C4-2B (cell line): ENCODE measurements around the gene FNDC1.

Experiments
- H3K27ac ChIP-seq: fragments of 450-650 bp; 2 replicates; pipeline ENCODE4 v1.5.1; 2017
- CTCF ChIP-seq: fragments of 450-650 bp; conservative IDR thresholded peaks from 2 replicates; pipeline ENCODE4 v1.5.1; 2017; ENCODE audit warnings: mild to moderate bottlenecking
- ZFX ChIP-seq: fragments of 450-650 bp; IDR thresholded peaks from 2 replicates; pipeline ENCODE4 v1.6.1; 2017

The FNDC1 gene

GRCh38 chr6:159156089-159156488, 13.1 kb upstream of the FNDC1 start:
- TF ChIP-seq CTCF (no peak), ZFX (no peak)

GRCh38 chr6:159157431-159157830, 11.8 kb upstream of the FNDC1 start:
- TF ChIP-seq CTCF (no peak), ZFX (no peak)
- H3K27ac ChIP-seq, result no peak overlapping the region

More at GRCh38 chr6:159156089-159156488, 13.1 kb upstream of the FNDC1 start:
- no peak overlapping the region for H3K27ac ChIP-seq

- no peak overlapping the region for H3K27ac ChIP-seq
- no peak for TF ChIP-seq ZFX
Observed at GRCh38 chr6:159161839-159162238, 7.4 kb upstream of the FNDC1 start.

GRCh38 chr6:159163901-159164370, 5.3 kb upstream of the FNDC1 start:
- TF ChIP-seq CTCF (no peak), ZFX (no peak)
- H3K27ac ChIP-seq, result no peak overlapping the region

GRCh38 chr6:159168536-159169192, 536 bp upstream of the FNDC1 start:
- no peak overlapping the region for H3K27ac ChIP-seq
- TF ChIP-seq ZFX (no peak), CTCF (no peak)

GRCh38 chr6:159169557-159170332, 545 bp downstream of the FNDC1 start:
- H3K27ac ChIP-seq, result no peak overlapping the region
- no peak for TF ChIP-seq CTCF
- no peak for TF ChIP-seq ZFX

GRCh38 chr6:159170333-159170672, 1.1 kb downstream of the FNDC1 start:
- TF ChIP-seq ZFX (no peak), CTCF (no peak)

More at GRCh38 chr6:159170333-159170672, 1.1 kb downstream of the FNDC1 start:
- H3K27ac ChIP-seq, result no peak overlapping the region
